Activated B cell treated with CpG ODN at 0.5 μM for 24 hours (primary cell): ENCODE results near the gene SPINK2. TPM values are rescaled to one million over a fixed set of nuclear protein-coding genes. Genes with fewer than 3 reads are reported as not detected.

Source experiments
- ATAC-seq: fragments of 200-7000 bp; cut with Tn5 transposase; one replicate; pipeline ENCODE4 v1.10.0; 2021; ENCODE audit warnings: low read depth, mild to moderate bottlenecking, moderate library complexity
- CTCF ChIA-PET: fragments of 350-600 bp; sonication (Branson Sonifier 250); formaldehyde crosslinking; loops from one replicate; lab custom pipeline; 2021; ENCODE audit warnings: antibody characterized with exemption; lab: Charles Lee
- POLR2A ChIA-PET: fragments of 350-600 bp; sonication (Branson Sonifier 250); formaldehyde crosslinking; loops from one replicate; lab custom pipeline; 2021; ENCODE audit warnings: antibody characterized with exemption; lab: Charles Lee
- DNase-seq: peaks from one replicate; pipeline ENCODE4 v3.0.0; 2022
- H3K27ac Mint-ChIP-seq: one replicate; pipeline ENCODE4 v1.8.0; 2020; ENCODE audit warnings: mixed read lengths
- H3K27me3 Mint-ChIP-seq: one replicate; pipeline ENCODE4 v1.8.0; 2021; ENCODE audit warnings: mixed read lengths
- H3K36me3 Mint-ChIP-seq: one replicate; pipeline ENCODE4 v1.8.0; 2021; ENCODE audit warnings: low read depth, mixed read lengths
- H3K4me1 Mint-ChIP-seq: one replicate; pipeline ENCODE4 v1.8.0; 2021; ENCODE audit warnings: mixed read lengths
- H3K4me3 Mint-ChIP-seq: one replicate; pipeline ENCODE4 v1.8.0; 2020; ENCODE audit warnings: mild to moderate bottlenecking, mixed read lengths
- H3K9me3 Mint-ChIP-seq: one replicate; pipeline ENCODE4 v1.8.0; 2020; ENCODE audit warnings: mixed read lengths
- CTCF ChIP-seq: fragments of 200-600 bp; IDR thresholded peaks from one replicate; pipeline ENCODE4 v1.8.0; 2022; ENCODE audit warnings: antibody characterized with exemption, mild to moderate bottlenecking
- intact Hi-C: fragments of 100-400 bp; cut with micrococcal nuclease; formaldehyde crosslinking; loops from one replicate; pipeline ENCODE4 v1.15.1; 2024
- total RNA-seq: library from RNA; stranded (reverse); gene quantifications from 2 replicates; pipeline ENCODE4 v1.2.3, GENCODE V29; 2022

Gene SPINK2
- total RNA-seq, 1 donor from 2014 or later = not detected

DNA sequence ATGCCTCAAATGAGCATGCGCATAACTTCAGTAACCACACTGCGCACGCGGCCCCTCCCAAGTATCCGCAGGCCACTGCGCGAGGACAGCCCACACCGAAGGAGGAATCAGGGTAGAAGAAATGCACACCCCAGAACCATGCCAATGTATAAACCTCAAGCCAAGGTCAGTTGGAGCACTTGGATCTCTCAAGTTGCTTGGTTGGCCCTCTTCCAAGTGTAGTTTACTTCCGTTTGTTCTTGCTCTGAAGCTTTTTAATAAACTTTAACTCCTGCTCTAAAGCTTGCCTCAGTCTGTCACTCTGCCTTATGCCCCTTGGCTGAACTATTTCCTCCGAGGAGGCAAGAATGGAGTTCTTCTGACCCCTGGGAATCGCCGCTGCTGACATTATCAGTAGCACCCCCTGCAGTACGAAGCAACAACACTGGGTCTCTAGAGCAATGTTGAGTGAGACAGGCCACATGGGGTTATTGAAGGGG is 22.0 kb upstream of the SPINK2 start:
- Mint-ChIP-seq H3K27me3 (peaks cover 1% of the 10 kb centered on the region), H3K4me3 (no peak overlapping the region), H3K4me1 (no peaks in the 10 kb centered on the region), H3K27ac (no peak overlapping the region), H3K9me3 (no peaks in the 10 kb centered on the region), H3K36me3 (no peaks in the 10 kb centered on the region)
- no peak for TF ChIP-seq CTCF
- intact Hi-C loops = no loop called here
- ChIA-PET POLR2A (no interaction called here), CTCF (no interaction called here)
- DNase-seq (no peak), ATAC-seq (no peak)

DNA sequence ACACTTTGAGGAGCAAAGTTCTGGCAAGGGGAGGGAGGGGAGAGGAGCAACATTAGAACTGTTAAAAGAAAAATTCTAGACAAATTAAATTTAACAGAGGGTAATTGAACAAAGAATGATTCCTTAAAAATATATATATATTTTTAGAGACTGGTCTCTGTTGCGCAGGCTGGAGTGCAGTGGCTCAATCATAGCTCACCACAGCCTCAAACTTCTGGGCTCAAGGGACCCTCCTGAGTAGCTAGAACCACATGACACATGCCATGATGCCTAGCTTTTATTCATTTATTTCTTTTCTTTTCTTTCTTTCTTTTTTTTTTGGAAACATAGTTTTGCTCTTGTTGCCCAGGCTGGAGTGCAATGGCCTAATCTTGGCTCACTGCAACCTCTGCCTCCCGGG is 19.1 kb upstream of the SPINK2 start:
- Mint-ChIP-seq H3K27ac (no peak overlapping the region), H3K4me3 (no peak overlapping the region), H3K9me3 (no peaks in the 10 kb centered on the region), H3K4me1 (peaks cover 4% of the 10 kb centered on the region), H3K36me3 (no peaks in the 10 kb centered on the region), H3K27me3 (no peaks in the 10 kb centered on the region)
- intact Hi-C loops = no loop called here
- no peak for TF ChIP-seq CTCF
- ATAC-seq (no peak), DNase-seq (no peak)
- POLR2A ChIA-PET = interaction anchor here (0.5 kb wide), 1 partner anchor 9 kb away, joined by 3 read pairs; no protein-coding TSS in a partner anchor
- CTCF ChIA-PET = no interaction called here

DNA sequence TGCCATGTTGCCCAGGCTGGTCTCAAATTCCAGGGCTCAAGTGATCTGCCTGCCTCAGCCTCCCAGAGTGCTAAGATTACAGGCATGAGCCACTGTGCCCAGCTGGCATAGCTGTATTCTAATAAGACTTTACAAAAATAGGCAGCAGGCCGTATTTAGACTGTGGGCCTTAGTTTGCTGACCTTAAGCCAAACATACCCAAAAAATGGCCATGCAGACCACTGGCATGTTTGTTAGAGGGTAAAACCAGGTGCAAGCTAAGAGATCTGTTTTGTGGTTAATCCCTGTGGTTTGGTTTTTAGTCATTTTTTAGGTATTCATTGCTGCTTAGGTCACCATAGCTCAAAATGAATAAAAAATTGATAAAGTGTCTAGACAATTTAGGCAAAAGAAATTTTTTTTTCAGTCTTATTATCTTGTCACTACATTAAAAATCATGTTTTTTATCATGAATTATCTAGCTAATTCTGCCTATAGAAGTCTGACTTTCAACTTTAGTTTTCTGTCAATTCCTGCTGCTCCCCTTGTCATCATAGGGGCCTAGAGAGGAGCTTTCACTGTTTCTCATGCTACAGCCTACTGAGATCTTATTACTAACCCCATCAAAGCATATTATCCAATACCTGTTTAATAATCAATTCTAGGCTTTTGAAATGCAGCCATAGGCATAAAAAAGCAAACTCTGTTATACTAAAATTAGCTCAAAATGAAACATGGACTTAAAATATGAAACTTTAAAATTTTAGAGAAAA is 7.5 kb upstream of the SPINK2 start:
- Mint-ChIP-seq H3K36me3 (no peaks in the 10 kb centered on the region), H3K9me3 (no peaks in the 10 kb centered on the region), H3K4me1 (peaks cover 3% of the 10 kb centered on the region), H3K27ac (no peak overlapping the region), H3K27me3 (no peaks in the 10 kb centered on the region), H3K4me3 (no peak overlapping the region)
- ChIA-PET POLR2A (no interaction called here), CTCF (no interaction called here)
- ATAC-seq (no peak), DNase-seq (no peak)
- no peak for TF ChIP-seq CTCF
- intact Hi-C loops = no loop called here

DNA sequence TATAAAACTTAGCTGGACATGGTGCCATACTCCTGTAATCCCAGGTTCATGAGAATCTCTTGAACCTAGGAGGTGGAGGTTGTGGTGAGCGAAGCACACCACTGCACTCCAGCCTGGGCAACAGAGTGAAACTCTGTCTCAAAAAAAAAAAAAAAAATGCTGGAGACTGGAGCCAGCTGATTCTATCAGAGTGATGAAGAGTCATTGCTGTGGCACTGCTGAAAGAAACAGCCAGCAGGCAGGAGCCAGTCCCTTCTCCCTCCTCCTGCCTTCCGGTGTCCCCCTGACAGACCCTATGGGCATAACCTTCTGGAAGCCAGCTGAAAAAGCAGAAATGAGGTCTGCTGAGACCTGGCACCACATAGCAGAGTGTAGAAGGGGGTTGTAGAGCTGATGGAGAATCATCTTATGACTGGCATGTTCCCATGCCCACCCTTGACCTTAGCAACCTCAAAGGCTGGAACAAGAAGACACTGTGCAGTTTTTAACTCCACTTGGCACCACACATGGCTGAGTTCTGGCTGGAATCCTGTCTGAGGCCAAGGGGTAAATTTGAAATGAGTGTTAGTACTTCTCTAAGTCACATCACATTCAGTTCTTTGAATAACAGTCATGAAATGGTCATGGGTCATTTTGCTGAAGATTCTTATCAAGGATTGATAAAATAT is 2.6 kb upstream of the SPINK2 start:
- no peaks in the 10 kb centered on the region for H3K36me3 Mint-ChIP-seq
- POLR2A ChIA-PET = interaction anchor here (0.7 kb wide), 1 partner anchor 378 kb away, joined by 3 read pairs; no protein-coding TSS in a partner anchor

More for the DNA sequence above, 2.6 kb upstream of the SPINK2 start:
- Mint-ChIP-seq H3K4me1 (peaks cover 14% of the 10 kb centered on the region), H3K27me3 (no peaks in the 10 kb centered on the region), H3K27ac (no peak overlapping the region), H3K9me3 (no peaks in the 10 kb centered on the region), H3K4me3 (no peak overlapping the region)
- intact Hi-C loops = loop anchor here (5.0 kb wide), 2 partner anchors 153 to 292 kb away; partner anchors contain the start of genes NOA1 and POLR2B
- ATAC-seq (no peak), DNase-seq (no peak)
- TF ChIP-seq CTCF = no peak
- CTCF ChIA-PET = interaction anchor here (2.5 kb wide), 1 partner anchor 12 kb away, joined by 11 read pairs; no protein-coding TSS in a partner anchor
